GM12864 (cell line): ENCODE measurements around the gene TLDC2.
A peak's percentile ranks its signal among the peaks of the same experiment; 100 is the strongest.

Experiments used
- DNase-seq: peaks from one replicate; pipeline ENCODE4 v3.0.0-alpha.2; 2011; ENCODE audit warnings: low read depth
- H3K4me3 ChIP-seq: 2 replicates; pipeline ENCODE4 v1.5.1; 2011; ENCODE audit warnings: mild to moderate bottlenecking, low read depth, low read length, control low read depth
- CTCF ChIP-seq: IDR thresholded peaks from 2 replicates; pipeline ENCODE4 v1.5.1; 2011; ENCODE audit warnings: low read depth, mild to moderate bottlenecking, moderate library complexity, low read length, control low read depth, inconsistent platforms; ENCODE audit errors: missing control alignments

TLDC2 gene

GRCh38 chr20:36859282-36859555 is 16.7 kb upstream of the TLDC2 start:
- no peak overlapping the region for H3K4me3 ChIP-seq
- no peak for TF ChIP-seq CTCF
- DNase-seq: no peak

GRCh38 chr20:36859700-36860330 is 16.1 kb upstream of the TLDC2 start:
- H3K4me3 ChIP-seq: no peak overlapping the region
- no peak for TF ChIP-seq CTCF
- DNase-seq: no peak

- DNase-seq: no peak
- no peak overlapping the region for H3K4me3 ChIP-seq
- no peak for TF ChIP-seq CTCF
Observed at GRCh38 chr20:36860339-36860738, 15.6 kb upstream of the TLDC2 start.

- no peak overlapping the region for H3K4me3 ChIP-seq
- DNase-seq: no peak
- no peak for TF ChIP-seq CTCF
Observed at GRCh38 chr20:36860811-36861624, 14.9 kb upstream of the TLDC2 start.

- no peak for DNase-seq
- no peak for TF ChIP-seq CTCF
- peak overlapping the region; percentile 68; the same call in 1 of the 2 replicates for H3K4me3 ChIP-seq
Observed at GRCh38 chr20:36861625-36861874, 14.4 kb upstream of the TLDC2 start.

- peak overlapping the region; percentile 68 for H3K4me3 ChIP-seq
- no peak for DNase-seq
- no peak for TF ChIP-seq CTCF
Observed at GRCh38 chr20:36861875-36862801, 13.8 kb upstream of the TLDC2 start.
